ENCODE data around the gene SLC7A11.

Gene SLC7A11

GRCh38 chr4:138223231-138223910 lies 18.8 kb downstream of the SLC7A11 start:
- no peak for TF ChIP-seq PPARA (CRISPR knock-in tag; IDR thresholded peaks at IDR 0.05; ENCODE audit: borderline replicate concordance)
- TF ChIP-seq TOX (CRISPR knock-in tag; IDR thresholded peaks at IDR 0.05; ENCODE audit: borderline replicate concordance), result no peak
- no peak for TF ChIP-seq PATZ1 (CRISPR knock-in tag; IDR thresholded peaks at IDR 0.05; ENCODE audit: borderline replicate concordance)
- TF ChIP-seq TCF4 (CRISPR knock-in tag; IDR thresholded peaks at IDR 0.05; ENCODE audit: borderline replicate concordance), result no peak
- TF ChIP-seq ZNF565 (CRISPR knock-in tag; conservative IDR thresholded peaks at IDR 0.05; ENCODE audit: low read depth), result no peak
- no peak for TF ChIP-seq SNAI2 (CRISPR knock-in tag; IDR thresholded peaks at IDR 0.05)
- TF ChIP-seq RARB (CRISPR knock-in tag; IDR thresholded peaks at IDR 0.05), result no peak
- TF ChIP-seq ISL1 (CRISPR knock-in tag; IDR thresholded peaks at IDR 0.05), result no peak
- TF ChIP-seq CSDC2 (CRISPR knock-in tag; IDR thresholded peaks at IDR 0.05), result no peak
- ATAC-seq, result no peak

- peak; percentile 83 for ATAC-seq
- TF ChIP-seq ISL1 (CRISPR knock-in tag; IDR thresholded peaks at IDR 0.05) (no peak), ZNF70 (CRISPR knock-in tag; IDR thresholded peaks at IDR 0.05) (no peak)
These were observed 20.1 kb downstream of the SLC7A11 start for GRCh38 chr4:138222046-138222445.

- ATAC-seq, result no peak
- no peak for TF ChIP-seq TSHZ2 (CRISPR knock-in tag; IDR thresholded peaks at IDR 0.05)
- no peak for TF ChIP-seq ZNF70 (CRISPR knock-in tag; IDR thresholded peaks at IDR 0.05)
- no peak for TF ChIP-seq POU6F1 (CRISPR knock-in tag; IDR thresholded peaks at IDR 0.05; ENCODE audit: borderline replicate concordance, low read depth)
- TF ChIP-seq ESRRG (CRISPR knock-in tag; IDR thresholded peaks at IDR 0.05), result no peak
- TF ChIP-seq ARNTL (CRISPR knock-in tag; IDR thresholded peaks at IDR 0.05; ENCODE audit: borderline replicate concordance, low read depth), result no peak
- TF ChIP-seq RARB (CRISPR knock-in tag; IDR thresholded peaks at IDR 0.05), result no peak
- no peak for TF ChIP-seq ZC3H10 (CRISPR knock-in tag; IDR thresholded peaks at IDR 0.05)
- no peak for TF ChIP-seq PPARA (CRISPR knock-in tag; IDR thresholded peaks at IDR 0.05; ENCODE audit: borderline replicate concordance)
- no peak for TF ChIP-seq CSDC2 (CRISPR knock-in tag; IDR thresholded peaks at IDR 0.05)
- no peak for TF ChIP-seq CREB5 (CRISPR knock-in tag; IDR thresholded peaks at IDR 0.05; ENCODE audit: low read depth)
- TF ChIP-seq ZNF565 (CRISPR knock-in tag; conservative IDR thresholded peaks at IDR 0.05; ENCODE audit: low read depth), result no peak
- no peak for TF ChIP-seq GLIS3 (CRISPR knock-in tag; IDR thresholded peaks at IDR 0.05)
- TF ChIP-seq TOX (CRISPR knock-in tag; IDR thresholded peaks at IDR 0.05; ENCODE audit: borderline replicate concordance), result no peak
- no peak for TF ChIP-seq BACH2 (CRISPR knock-in tag; IDR thresholded peaks at IDR 0.05; ENCODE audit: borderline replicate concordance)
- no peak for TF ChIP-seq SNAI2 (CRISPR knock-in tag; IDR thresholded peaks at IDR 0.05)
- TF ChIP-seq TCF4 (CRISPR knock-in tag; IDR thresholded peaks at IDR 0.05; ENCODE audit: borderline replicate concordance), result no peak
- TF ChIP-seq OSR1 (CRISPR knock-in tag; IDR thresholded peaks at IDR 0.05), result no peak
- no peak for TF ChIP-seq CSRNP3 (CRISPR knock-in tag; IDR thresholded peaks at IDR 0.05)
- TF ChIP-seq ZFP3 (CRISPR knock-in tag; IDR thresholded peaks at IDR 0.05), result no peak
- no peak for TF ChIP-seq ZNF8 (CRISPR knock-in tag; IDR thresholded peaks at IDR 0.05)
These were observed 23.2 kb downstream of the SLC7A11 start for GRCh38 chr4:138218976-138219375.
